Gastrocnemius medialis (tissue), 4 donors: Measurements from ENCODE around the gene LPO. TPM values are rescaled to one million over a fixed set of nuclear protein-coding genes. Genes with fewer than 3 reads are reported as not detected.

Experiments used
- ATAC-seq, 2 donors: fragments of 150-250 bp; one replicate each; pipeline ENCODE4 v1.9.1; 2016
- DNase-seq, 2 donors: peaks; one replicate each; pipeline ENCODE4 v3.0.0-alpha.2; 2019
- H3K27ac ChIP-seq, 4 donors: fragments of 200-600 bp; sonication (generic); 1 replicate in 1 of 4; 2 replicates in 3 of 4; pipeline ENCODE4 v1.5.1; 2016 to 2018; ENCODE audit warnings: mild to moderate bottlenecking in 2 of 4, moderate library complexity in 1 of 4
- H3K27me3 ChIP-seq, 3 donors: fragments of 200-600 bp; sonication (generic) in 2 of 3; 1 replicate in 1 of 3; 2 replicates in 2 of 3; pipeline versions ENCODE4 v1.5.1 to v1.6.0; 2016 to 2019; ENCODE audit warnings: mild to moderate bottlenecking in 1 of 3, moderate library complexity in 1 of 3
- H3K36me3 ChIP-seq, 2 donors: fragments of 200-600 bp; sonication (generic) in 1 of 2; one replicate each; pipeline ENCODE4 v1.5.1; 2017 to 2018
- H3K4me1 ChIP-seq, 2 donors: fragments of 200-600 bp; sonication (generic) in 1 of 2; one replicate each; pipeline ENCODE4 v1.5.1; 2016 to 2017; ENCODE audit warnings: mild to moderate bottlenecking in 2 of 2
- H3K4me3 ChIP-seq, 4 donors: fragments of 200-600 bp; sonication (generic) in 3 of 4; 1 replicate in 1 of 4; 2 replicates in 3 of 4; pipeline ENCODE4 v1.5.1; 2016 to 2019; ENCODE audit warnings: mild to moderate bottlenecking in 2 of 4
- H3K9me3 ChIP-seq, 3 donors: fragments of 200-600 bp; sonication (generic) in 2 of 3; 1 replicate in 1 of 3; 2 replicates in 2 of 3; pipeline ENCODE4 v1.5.1; 2016 to 2019
- POLR2A ChIP-seq, 2 donors: fragments of 450-650 bp; IDR thresholded peaks; one replicate each; pipeline ENCODE4 v1.6.1; 2017; ENCODE audit warnings: antibody characterized with exemption in 2 of 2, mild to moderate bottlenecking in 2 of 2, moderate library complexity in 2 of 2
- in situ Hi-C, 4 donors: fragments of 200-750 bp; cut with MboI; loops; one replicate each; pipeline versions ENCODE4 v1.15.0 to v1.8.0; 2017; ENCODE audit warnings: low sequenced_read_pairs in 4 of 4
- intact Hi-C: fragments of 100-400 bp; cut with DNase I; formaldehyde crosslinking; loops from one replicate; pipeline ENCODE4 v1.15.1; 2023; ENCODE audit warnings: low total_unique reads
- total RNA-seq, 4 donors: library from RNA; depleted of rRNA; stranded (reverse); fragments of >200 nt; gene quantifications; one replicate each; pipeline versions ENCODE4 v1.1.0 to v1.2.3, GENCODE V29; 2016
- TF ChIP-seq, protein P1 (sequence below), 5 experiments: fragments of 450-650 bp in 3 of 5; fragments of 200-600 bp in 2 of 5; sonication (generic) in 2 of 5; IDR thresholded peaks in 4 of 5; conservative IDR thresholded peaks in 1 of 5; 1 replicate in 4 of 5; 2 replicates in 1 of 5; pipeline ENCODE4 v1.5.1; 2016 to 2019; ENCODE audit warnings: antibody characterized with exemption in 5 of 5, mild to moderate bottlenecking in 3 of 5, moderate library complexity in 3 of 5

Gene LPO
- total RNA-seq, 4 donors from 2014 or later, result not detected

DNA sequence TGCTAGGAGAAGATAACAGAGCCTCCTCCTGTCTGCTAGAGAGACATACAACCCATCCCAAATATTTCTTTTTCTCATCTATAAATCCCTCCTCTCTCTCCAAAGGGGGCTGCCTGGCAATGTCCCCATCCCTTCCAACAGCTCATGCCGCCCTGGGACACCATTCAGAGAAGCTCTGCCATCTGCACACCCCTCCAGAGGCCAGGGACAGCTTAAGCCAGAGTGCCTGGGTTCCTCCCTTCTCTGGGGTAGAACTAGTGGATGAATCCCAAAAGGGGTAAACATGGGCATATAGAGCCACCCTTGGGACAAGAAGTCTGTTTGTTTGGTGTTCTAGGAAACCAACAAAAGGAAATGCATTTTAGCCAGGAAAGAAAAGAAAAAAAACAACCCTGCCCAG lies 2.6 kb upstream of the LPO start:
- intact Hi-C loops, result no loop called here
- Histone ChIP-seq H3K27ac (no peak overlapping the region), H3K9me3 (no peaks in the 10 kb centered on the region), H3K4me1 (no peaks in the 10 kb centered on the region), H3K4me3 (no peak overlapping the region), H3K27me3 (peaks cover 0 to 18% (median 16%) of the 10 kb centered on the region in 3 donors), H3K36me3 (no peaks in the 10 kb centered on the region)
- TF ChIP-seq, protein P1, sequence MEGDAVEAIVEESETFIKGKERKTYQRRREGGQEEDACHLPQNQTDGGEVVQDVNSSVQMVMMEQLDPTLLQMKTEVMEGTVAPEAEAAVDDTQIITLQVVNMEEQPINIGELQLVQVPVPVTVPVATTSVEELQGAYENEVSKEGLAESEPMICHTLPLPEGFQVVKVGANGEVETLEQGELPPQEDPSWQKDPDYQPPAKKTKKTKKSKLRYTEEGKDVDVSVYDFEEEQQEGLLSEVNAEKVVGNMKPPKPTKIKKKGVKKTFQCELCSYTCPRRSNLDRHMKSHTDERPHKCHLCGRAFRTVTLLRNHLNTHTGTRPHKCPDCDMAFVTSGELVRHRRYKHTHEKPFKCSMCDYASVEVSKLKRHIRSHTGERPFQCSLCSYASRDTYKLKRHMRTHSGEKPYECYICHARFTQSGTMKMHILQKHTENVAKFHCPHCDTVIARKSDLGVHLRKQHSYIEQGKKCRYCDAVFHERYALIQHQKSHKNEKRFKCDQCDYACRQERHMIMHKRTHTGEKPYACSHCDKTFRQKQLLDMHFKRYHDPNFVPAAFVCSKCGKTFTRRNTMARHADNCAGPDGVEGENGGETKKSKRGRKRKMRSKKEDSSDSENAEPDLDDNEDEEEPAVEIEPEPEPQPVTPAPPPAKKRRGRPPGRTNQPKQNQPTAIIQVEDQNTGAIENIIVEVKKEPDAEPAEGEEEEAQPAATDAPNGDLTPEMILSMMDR (IDR thresholded peaks at IDR 0.05 in 4 of 5, conservative IDR thresholded peaks at IDR 0.05 in 1 of 5), result no peak
- no peak for TF ChIP-seq POLR2A (IDR thresholded peaks at IDR 0.05)
- in situ Hi-C loops, result no loop called here
- ATAC-seq (no peak), DNase-seq (no peak)

GRCh38 chr17:58236394-58236793 lies 2.0 kb upstream of the LPO start:
- no peaks in the 10 kb centered on the region for H3K9me3 ChIP-seq
- H3K4me3 ChIP-seq, result no peak overlapping the region
- no peaks in the 10 kb centered on the region for H3K36me3 ChIP-seq
- intact Hi-C loops, result no loop called here
- no peak for DNase-seq
- no peaks in the 10 kb centered on the region for H3K4me1 ChIP-seq
- TF ChIP-seq, protein P1 (IDR thresholded peaks at IDR 0.05 in 4 of 5, conservative IDR thresholded peaks at IDR 0.05 in 1 of 5), result no peak
- TF ChIP-seq POLR2A (IDR thresholded peaks at IDR 0.05), result no peak
- in situ Hi-C loops, result no loop called here
- ATAC-seq, result no peak
- H3K27ac ChIP-seq, result no peak overlapping the region
- H3K27me3 ChIP-seq, result peaks cover 0 to 18% (median 18%) of the 10 kb centered on the region in 3 donors

- Histone ChIP-seq H3K27me3 (peaks cover 0 to 18% (median 13%) of the 10 kb centered on the region in 3 donors), H3K9me3 (no peaks in the 10 kb centered on the region), H3K4me1 (no peaks in the 10 kb centered on the region), H3K36me3 (no peaks in the 10 kb centered on the region), H3K27ac (no peak overlapping the region), H3K4me3 (no peak overlapping the region)
- DNase-seq, result no peak
- in situ Hi-C loops, result no loop called here
- TF ChIP-seq, protein P1 (IDR thresholded peaks at IDR 0.05 in 4 of 5, conservative IDR thresholded peaks at IDR 0.05 in 1 of 5), result no peak
- no peak for TF ChIP-seq POLR2A (IDR thresholded peaks at IDR 0.05)
- intact Hi-C loops, result no loop called here
- no peak for ATAC-seq
Observed at GRCh38 chr17:58239987-58240386, 1.6 kb downstream of the LPO start.

- no peaks in the 10 kb centered on the region for H3K4me1 ChIP-seq
- no peak for TF ChIP-seq POLR2A (IDR thresholded peaks at IDR 0.05)
- H3K4me3 ChIP-seq, result no peak overlapping the region
- H3K27ac ChIP-seq, result no peak overlapping the region
- no peaks in the 10 kb centered on the region for H3K9me3 ChIP-seq
- no peak for ATAC-seq
- intact Hi-C loops (no loop called here), in situ Hi-C loops (no loop called here)
- H3K27me3 ChIP-seq, result peaks cover 6% of the 10 kb centered on the region in 3 donors
- DNase-seq, result no peak
- H3K36me3 ChIP-seq, result no peaks in the 10 kb centered on the region
Observed at GRCh38 chr17:58242171-58242784, 3.9 kb downstream of the LPO start.

GRCh38 chr17:58244963-58245362 lies 6.6 kb downstream of the LPO start:
- no peaks in the 10 kb centered on the region for H3K9me3 ChIP-seq
- H3K4me1 ChIP-seq, result peaks cover 0 to 10% of the 10 kb centered on the region in 2 donors
- H3K27me3 ChIP-seq, result peaks cover 13 to 16% (median 15%) of the 10 kb centered on the region in 3 donors
- no peak overlapping the region for H3K27ac ChIP-seq
- intact Hi-C loops, result no loop called here
- H3K4me3 ChIP-seq, result no peak overlapping the region
- ATAC-seq (no peak), DNase-seq (no peak)
- TF ChIP-seq, protein P1 (IDR thresholded peaks at IDR 0.05 in 4 of 5, conservative IDR thresholded peaks at IDR 0.05 in 1 of 5), result no peak
- no peak for TF ChIP-seq POLR2A (IDR thresholded peaks at IDR 0.05)
- in situ Hi-C loops, result no loop called here
- H3K36me3 ChIP-seq, result no peaks in the 10 kb centered on the region
